ENCODE results near the gene SLC15A2.

- TF ChIP-seq CTCF (IDR thresholded peaks at IDR 0.05 in 2 of 3, conservative IDR thresholded peaks at IDR 0.05 in 1 of 3; ENCODE audit: control insufficient read depth in 2 of 3, extremely low read depth in 1 of 3, insufficient read depth in 1 of 3, low read depth in 3 of 3, low read length in 3 of 3) (no peak), POLR2A (IDR thresholded peaks at IDR 0.05; ENCODE audit: low read depth, low read length) (no peak)
Measured at GRCh38 chr3:121948641-121949040, 54.4 kb downstream of the SLC15A2 start.
